A673 (cell line): Measurements from ENCODE around the gene ANK3. TPM values are rescaled to one million over a fixed set of nuclear protein-coding genes. Genes with fewer than 3 reads are reported as not detected.

Source experiments
- BruUV-seq: library from RNA; stranded (reverse); fragments of 400-500 nt; replicated peaks from 2 replicates; lab custom pipeline; 2021; lab: Mats Ljungman, UMichigan
- CTCF ChIA-PET: fragments of 300-600 bp; sonication (Branson Sonifier 250); formaldehyde crosslinking; loops from one replicate; lab custom pipeline; 2022; ENCODE audit warnings: antibody characterized with exemption; lab: Charles Lee
- POLR2A ChIA-PET: fragments of 300-600 bp; sonication (Branson Sonifier 250); formaldehyde crosslinking; loops from one replicate; lab custom pipeline; 2022; ENCODE audit warnings: antibody characterized with exemption; ENCODE audit not compliant: low non-redundant PET; lab: Charles Lee
- DNase-seq: peaks from one replicate; pipeline ENCODE4 v3.0.0-alpha.2; 2015; ENCODE audit warnings: low spot score
- H3K27ac ChIP-seq: fragments of 200-600 bp; sonication (generic); 2 replicates; pipeline ENCODE4 v1.5.1; 2016; ENCODE audit warnings: mixed run types, low read depth, mild to moderate bottlenecking, mixed read lengths, antibody characterized with exemption, low read length; ENCODE audit not compliant: poor library complexity, severe bottlenecking
- H3K27me3 ChIP-seq: fragments of 200-600 bp; sonication (generic); replicated peaks from 2 replicates; pipeline ENCODE4 v1.6.1; 2017; ENCODE audit warnings: mixed run types, low read depth, mild to moderate bottlenecking, mixed read lengths, antibody characterized with exemption, low read length; ENCODE audit not compliant: insufficient read depth, poor library complexity
- H3K36me3 ChIP-seq: fragments of 200-600 bp; sonication (generic); 2 replicates; pipeline ENCODE4 v1.6.1; 2016; ENCODE audit warnings: mixed run types, mild to moderate bottlenecking, mixed read lengths, antibody characterized with exemption, low read length; ENCODE audit not compliant: insufficient read depth, poor library complexity, severe bottlenecking
- H3K4me1 ChIP-seq: fragments of 200-600 bp; sonication (generic); 2 replicates; pipeline ENCODE4 v1.6.1; 2017; ENCODE audit warnings: mixed run types, mild to moderate bottlenecking, mixed read lengths, antibody characterized with exemption, low read length; ENCODE audit not compliant: insufficient read depth, poor library complexity, severe bottlenecking
- H3K4me3 ChIP-seq: fragments of 200-600 bp; sonication (generic); 2 replicates; pipeline ENCODE4 v1.5.1; 2016; ENCODE audit warnings: low read depth, mixed run types, mild to moderate bottlenecking, mixed read lengths, low read length; ENCODE audit not compliant: poor library complexity, severe bottlenecking
- H3K9me3 ChIP-seq: fragments of 200-600 bp; sonication (generic); 2 replicates; pipeline ENCODE4 v1.6.1; 2016; ENCODE audit warnings: mixed run types, low read depth, mild to moderate bottlenecking, mixed read lengths, antibody characterized with exemption, low read length; ENCODE audit not compliant: poor library complexity, severe bottlenecking
- CTCF ChIP-seq: fragments of 300-800, 200-600 bp; sonication (generic); conservative IDR thresholded peaks from 2 replicates; pipeline ENCODE4 v1.5.1; 2017; ENCODE audit warnings: low read depth, mild to moderate bottlenecking, antibody characterized with exemption, low read length, moderate library complexity, mixed read lengths
- EZH2 ChIP-seq: fragments of 200-600 bp; sonication (generic); IDR thresholded peaks from 2 replicates; pipeline ENCODE4 v1.6.1; 2017; ENCODE audit warnings: borderline replicate concordance, low read depth, mild to moderate bottlenecking, mixed read lengths, antibody characterized with exemption, low read length; ENCODE audit not compliant: poor library complexity, severe bottlenecking
- intact Hi-C: fragments of 100-400 bp; cut with micrococcal nuclease; formaldehyde crosslinking; loops from one replicate; pipeline ENCODE4 v1.10.0; 2022; ENCODE audit not compliant: unreplicated experiment
- total RNA-seq: library from RNA; stranded (reverse); gene quantifications from 2 replicates; pipeline ENCODE4 v1.2.3, GENCODE V29; 2021

ANK3 gene
- total RNA-seq, 1 experiment from 2014 or later = 13.5 TPM

DNA sequence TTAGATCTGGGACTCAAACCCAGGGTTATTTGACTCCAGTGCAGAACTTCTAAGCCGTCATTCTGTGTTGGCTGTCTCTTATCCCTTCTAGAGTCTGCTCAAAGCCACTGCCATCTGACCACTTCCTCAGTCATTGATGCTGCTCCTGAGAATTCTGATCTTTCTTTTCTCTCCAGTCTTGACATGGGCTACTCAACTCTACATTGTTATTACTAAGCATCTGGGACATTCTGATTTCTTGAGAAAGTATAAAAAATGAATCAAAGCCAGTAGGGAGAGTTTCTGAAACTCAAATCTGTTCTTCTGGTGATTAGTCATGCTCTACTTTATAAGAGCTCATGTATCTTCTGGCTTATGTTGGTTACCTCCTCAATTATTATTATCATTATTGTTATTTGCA lies 48.7 kb downstream of the ANK3 start:
- TF ChIP-seq CTCF (no peak), EZH2 (no peak)
- no peak overlapping the region for H3K4me3 ChIP-seq
- H3K36me3 ChIP-seq = no peaks in the 10 kb centered on the region
- peaks cover 7% of the 10 kb centered on the region for H3K4me1 ChIP-seq
- DNase-seq = no peak
- intact Hi-C loops = no loop called here
- H3K27me3 ChIP-seq = no peaks in the 10 kb centered on the region
- H3K9me3 ChIP-seq = no peaks in the 10 kb centered on the region
- ChIA-PET CTCF (no interaction called here), POLR2A (no interaction called here)
- no peak overlapping the region for H3K27ac ChIP-seq
- no TSS peak for BruUV-seq

DNA sequence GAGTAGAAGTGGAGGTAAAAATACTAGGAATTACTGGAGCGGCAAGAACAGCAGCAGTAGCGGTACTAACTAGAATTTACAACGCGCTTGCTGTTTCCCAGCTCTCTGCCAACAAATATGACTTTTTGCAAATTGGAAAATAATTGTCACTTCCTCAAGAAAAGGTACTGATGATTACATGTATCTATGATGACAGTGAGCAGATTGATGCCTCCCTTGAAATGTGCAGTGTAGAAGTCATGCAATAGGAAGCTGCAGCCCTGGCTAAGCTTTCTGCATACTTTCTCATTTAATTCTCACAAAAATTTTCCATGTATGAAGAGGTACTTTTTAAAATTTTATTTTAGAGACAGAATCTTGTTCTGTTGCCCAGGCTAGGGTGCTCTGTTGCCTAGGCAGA lies 49.9 kb downstream of the ANK3 start:
- Histone ChIP-seq H3K9me3 (no peaks in the 10 kb centered on the region), H3K4me3 (no peak overlapping the region), H3K4me1 (peaks cover 7% of the 10 kb centered on the region), H3K27me3 (no peaks in the 10 kb centered on the region), H3K36me3 (no peaks in the 10 kb centered on the region), H3K27ac (no peak overlapping the region)
- TF ChIP-seq CTCF = no peak
- no peak for TF ChIP-seq EZH2
- BruUV-seq = no TSS peak
- POLR2A ChIA-PET = no interaction called here
- intact Hi-C loops = loop anchor here (5.0 kb wide), 1 partner anchor 93 kb away; no protein-coding TSS in a partner anchor
- no peak for DNase-seq
- CTCF ChIA-PET = no interaction called here

- POLR2A ChIA-PET = no interaction called here
- H3K4me1 ChIP-seq = peaks cover 7% of the 10 kb centered on the region
- no TSS peak for BruUV-seq
- intact Hi-C loops = loop anchor here (5.0 kb wide), 1 partner anchor 94 kb away; no protein-coding TSS in a partner anchor
- CTCF ChIA-PET = no interaction called here
- no peak overlapping the region for H3K27ac ChIP-seq
- H3K27me3 ChIP-seq = no peaks in the 10 kb centered on the region
- no peaks in the 10 kb centered on the region for H3K36me3 ChIP-seq
- TF ChIP-seq EZH2 (no peak), CTCF (no peak)
- peak; percentile 21 for DNase-seq
- no peak overlapping the region for H3K4me3 ChIP-seq
- H3K9me3 ChIP-seq = no peaks in the 10 kb centered on the region
Observed at GRCh38 chr10:60338786-60339185, 50.9 kb downstream of the ANK3 start.
